NCI-H345 (cell line): Measurements from ENCODE around the gene ULK4.
"Not testable (repeated sequence)": the region's sequence is repeated elsewhere in the genome, so short reads cannot be mapped to it uniquely, and the experiment has no call there.

Source experiments
- DNase-seq: peaks from one replicate; lab custom pipeline; 2025; lab: John Stamatoyannopoulos, UW

The ULK4 gene

DNA sequence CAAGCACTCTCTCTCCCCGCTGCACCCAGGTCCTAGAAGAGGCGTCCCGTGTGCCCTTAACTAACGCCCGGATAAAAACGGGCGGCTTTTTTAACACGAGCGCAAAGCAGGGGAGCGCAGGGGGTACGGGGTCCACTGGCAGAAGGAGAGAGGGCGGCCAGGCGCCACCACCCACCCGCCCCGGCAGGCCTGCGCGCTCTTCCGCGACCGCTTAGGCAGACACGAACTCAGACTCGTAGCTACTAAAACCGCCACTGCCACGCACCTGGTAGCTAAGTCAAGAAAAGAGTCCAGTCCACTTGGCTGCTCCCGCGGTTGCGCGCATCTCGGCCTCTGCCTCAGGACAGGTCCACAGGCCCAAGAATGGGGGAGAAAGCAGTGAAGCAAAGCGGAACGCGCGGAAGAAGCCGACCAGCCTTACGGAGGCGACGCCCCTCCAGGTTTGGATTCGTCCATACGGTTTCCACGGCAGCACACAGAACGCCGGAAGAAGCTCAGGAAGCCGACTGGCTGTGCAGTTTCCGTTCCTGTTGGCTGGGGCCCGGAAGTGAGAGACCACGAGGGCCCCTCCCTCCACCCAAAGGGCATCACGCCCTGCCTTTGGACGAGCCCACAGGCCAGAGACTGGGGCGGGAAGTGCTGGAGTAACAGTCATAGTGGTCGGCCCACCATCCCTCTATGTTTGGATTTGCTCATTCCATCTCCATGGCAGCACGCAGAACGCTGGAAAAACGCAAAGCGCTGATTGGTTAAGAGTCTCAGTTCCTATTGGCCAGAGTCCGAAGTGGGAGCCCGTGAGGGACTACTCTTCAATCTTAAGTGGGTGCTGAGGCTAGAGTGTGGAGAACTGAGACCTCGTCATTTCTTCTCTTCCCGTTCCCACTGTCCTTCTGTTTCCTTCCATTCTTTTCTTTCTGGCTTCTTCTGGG, at the start of gene ULK4:
TSS of gene ULK4 (minus strand) at position 353 of the 929 bp plus-strand sequence. CDS start 7,344 bp downstream, outside the sequence.
- DNase-seq: peak; percentile 98

DNA sequence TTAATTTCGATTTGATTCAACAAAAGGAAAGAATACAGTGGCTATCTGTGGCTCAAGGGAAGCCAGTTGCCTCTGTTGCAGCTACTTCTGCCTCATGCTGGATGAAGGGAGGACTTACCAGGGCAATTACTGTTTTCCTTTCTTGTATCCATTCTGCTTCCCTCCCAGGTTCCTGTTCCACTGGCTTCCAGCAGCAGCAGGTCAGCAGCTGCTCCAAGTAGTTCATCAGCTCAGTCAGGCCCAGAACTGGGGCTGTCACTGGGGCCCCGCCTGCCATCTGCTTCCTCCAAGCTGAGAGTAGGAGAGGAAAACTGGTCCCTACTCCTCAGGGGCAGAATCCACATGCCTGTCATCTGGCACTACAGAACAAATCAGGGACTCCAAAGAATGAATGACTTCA, 48.6 kb upstream of the ULK4 start:
- DNase-seq: no peak

DNA sequence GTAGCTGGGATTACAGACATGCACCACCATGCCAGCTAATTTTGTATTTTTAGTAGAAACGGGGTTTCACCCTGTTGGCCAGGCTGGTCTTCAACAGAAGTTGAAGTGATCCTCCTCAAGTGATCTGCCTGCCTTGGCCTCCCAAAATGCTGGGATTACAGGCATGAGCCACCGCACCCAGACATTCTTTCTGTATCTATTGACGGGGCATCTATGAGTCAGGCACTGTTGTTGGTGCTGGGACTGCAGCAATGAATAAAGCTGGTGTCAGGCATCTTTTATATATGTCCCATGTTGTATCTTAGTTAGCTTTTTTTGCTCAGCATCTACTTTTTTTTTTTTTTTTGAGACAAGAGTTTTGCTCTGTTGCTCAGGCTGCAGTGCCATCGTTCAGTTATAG, 47.6 kb upstream of the ULK4 start:
- DNase-seq: no peak

DNA sequence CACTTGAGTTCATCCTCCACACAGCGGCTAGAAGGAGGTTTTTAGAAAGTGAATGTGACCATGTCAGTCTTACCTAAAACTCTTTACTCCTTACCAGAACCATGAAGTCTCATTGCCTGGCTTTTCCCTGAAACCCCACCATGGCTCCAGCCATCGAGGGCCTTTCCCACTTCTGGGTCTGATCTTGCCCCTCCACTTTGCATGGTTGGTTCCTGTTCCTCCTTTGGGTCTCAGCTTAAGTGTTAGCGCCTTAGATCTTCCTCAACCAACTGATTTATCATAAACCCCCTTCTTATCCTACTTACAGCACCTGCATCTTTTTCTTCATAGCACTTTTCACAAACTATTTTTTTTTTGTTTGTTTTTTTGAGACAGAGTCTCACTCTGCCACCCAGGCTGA, 45.9 kb upstream of the ULK4 start:
- no peak for DNase-seq

DNA sequence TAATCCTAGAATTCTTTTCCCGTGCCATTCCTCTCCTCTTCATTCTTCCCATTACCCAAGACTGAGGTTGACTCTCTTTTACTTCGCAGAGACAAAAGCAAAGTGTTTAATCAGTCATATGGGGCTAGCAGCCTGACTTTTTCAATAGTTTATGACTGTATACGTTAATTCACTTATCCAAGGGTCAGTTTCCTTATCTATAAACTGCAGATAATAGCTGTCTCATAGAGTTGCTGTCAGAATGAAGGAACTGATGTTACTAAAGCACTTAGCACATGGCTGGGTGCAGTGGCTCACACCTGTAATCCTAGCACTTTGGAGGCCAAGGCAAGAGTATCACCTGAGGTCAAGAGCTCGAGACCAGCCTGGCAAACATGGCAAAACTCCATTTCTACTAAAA, 43.5 kb upstream of the ULK4 start:
- DNase-seq: no peak

DNA sequence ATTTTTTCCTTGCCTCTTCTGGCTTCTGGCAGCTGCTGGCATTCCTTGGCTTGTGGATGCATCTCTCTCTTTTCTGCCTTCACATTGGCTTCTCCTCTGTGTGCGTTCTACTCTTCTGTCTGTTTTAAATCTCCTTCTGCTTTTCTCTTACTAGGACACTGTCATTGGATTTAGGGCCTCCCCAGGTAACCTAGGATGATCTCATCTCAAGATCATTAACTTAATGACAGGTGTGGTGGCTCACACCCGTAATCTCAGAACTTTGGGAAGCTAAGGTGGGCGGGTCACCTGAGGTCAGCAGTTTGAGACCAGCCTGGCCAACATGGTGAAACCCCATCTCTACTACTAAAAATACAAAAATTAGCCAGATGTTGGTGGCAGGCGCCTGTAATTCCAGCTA, 40.9 kb upstream of the ULK4 start:
- DNase-seq: no peak

DNA sequence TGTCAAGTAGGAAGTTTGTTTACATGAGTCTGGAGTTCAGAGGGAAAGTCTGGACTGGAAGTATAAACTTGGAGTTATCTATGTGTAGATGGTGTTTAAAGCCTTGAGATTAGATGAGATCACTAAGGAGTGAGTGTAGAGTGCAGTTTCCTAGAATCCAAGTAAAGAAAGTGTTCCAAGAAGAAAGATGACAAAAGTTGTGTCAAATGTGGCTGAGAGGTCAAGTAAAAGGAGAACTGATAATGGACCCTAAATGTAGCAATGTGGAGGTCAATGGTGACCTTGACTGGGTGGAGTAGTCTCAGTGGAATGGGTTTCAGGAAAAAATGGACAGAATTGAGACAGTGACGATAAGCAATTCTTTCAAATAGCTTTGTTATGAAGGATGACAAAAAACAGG, 39.9 kb upstream of the ULK4 start:
- no peak for DNase-seq

DNA sequence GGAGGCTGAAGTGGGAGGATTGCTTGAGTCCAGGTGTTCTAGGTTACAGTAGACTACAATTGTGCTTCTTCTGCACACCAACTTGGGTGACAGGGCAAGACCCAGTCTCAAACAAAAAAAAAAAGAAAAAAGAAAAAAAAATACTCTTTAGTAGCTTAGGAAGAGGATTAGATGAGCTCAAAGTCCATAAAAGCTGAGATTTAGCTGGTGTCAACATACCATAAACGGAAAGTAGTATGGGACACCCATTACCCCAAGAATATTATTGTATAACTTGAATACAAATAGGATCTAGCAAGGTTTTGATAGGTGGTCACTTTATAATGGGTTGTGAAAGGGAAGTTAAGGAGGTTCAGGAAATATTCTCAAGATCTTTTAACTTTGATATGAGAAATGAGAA, 38.0 kb upstream of the ULK4 start:
- no peak for DNase-seq

DNA sequence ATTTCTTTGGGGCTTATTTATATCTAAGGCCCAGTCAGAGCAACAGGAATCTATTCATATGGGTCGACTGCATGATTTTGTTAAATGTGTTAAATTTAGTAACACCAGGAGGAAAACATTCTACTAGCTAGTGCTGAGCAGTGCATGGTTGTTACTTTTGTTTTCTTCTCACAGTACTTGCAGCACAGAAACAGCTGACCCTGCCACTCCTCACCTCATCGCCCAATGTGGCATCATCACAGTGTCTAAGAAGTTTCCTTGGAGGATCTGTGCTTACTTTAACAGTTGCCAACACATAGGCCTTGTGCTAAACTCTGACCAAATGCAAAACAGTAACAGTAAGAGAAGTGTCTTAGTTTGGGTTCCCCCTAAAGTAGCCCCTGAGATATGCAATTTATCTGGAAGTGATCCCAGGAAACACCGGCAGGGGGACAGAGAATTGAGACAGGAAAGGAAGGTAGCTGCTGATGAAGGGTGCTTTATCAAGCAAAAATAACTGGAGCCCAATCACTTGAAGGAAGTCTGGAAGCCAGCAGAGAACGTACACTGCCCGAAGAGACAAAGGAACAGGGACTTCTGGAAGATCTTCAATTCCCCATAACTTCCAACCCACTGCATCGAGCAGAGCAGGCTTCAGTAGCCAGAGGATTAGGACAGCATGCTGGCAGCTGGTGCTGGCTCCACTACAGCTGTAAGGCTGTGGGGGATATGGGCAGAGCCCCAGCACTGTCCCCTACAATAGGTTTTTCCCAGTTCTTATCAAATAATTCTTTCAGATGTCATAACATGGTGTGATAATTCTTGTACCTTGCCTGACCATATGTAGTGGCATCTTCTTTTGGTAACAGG, 36.0 kb upstream of the ULK4 start:
- no peak for DNase-seq

DNA sequence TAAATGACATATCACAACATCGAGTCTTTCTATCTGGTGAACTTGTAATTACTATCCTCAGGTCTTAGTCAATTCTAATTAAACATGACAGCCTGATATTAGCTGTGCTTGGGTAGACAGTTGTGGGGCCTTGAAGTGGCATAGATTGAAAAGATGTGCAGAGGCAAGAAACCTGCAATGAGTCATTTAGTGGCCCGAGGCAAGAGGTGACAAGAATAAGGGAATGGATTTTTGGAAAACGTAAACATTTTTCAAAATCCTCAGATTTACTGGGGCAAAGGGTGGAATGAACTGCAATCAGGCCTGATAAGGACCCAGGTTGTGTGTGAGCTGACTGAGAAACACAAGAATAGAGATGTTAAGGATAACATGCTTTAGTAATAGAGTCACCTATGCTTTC, 29.5 kb upstream of the ULK4 start:
- DNase-seq: no peak

DNA sequence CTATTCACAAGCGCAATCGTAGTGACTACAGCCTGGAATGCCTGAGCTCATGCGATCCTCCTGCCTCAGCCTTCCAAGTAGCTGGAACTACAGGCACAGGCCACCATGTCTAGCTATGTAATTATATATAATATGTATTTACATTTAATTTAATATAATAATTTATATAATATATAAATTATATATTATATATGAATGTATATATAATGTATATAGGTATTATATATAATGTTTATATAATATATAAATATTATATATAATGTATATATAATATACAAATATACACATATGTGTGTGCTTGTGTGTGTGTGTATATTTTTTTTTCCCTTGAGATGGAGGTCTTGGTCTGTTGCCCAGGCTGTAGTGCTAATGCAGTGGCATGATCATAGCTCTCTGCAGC, 27.6 kb upstream of the ULK4 start:
- DNase-seq: no peak

DNA sequence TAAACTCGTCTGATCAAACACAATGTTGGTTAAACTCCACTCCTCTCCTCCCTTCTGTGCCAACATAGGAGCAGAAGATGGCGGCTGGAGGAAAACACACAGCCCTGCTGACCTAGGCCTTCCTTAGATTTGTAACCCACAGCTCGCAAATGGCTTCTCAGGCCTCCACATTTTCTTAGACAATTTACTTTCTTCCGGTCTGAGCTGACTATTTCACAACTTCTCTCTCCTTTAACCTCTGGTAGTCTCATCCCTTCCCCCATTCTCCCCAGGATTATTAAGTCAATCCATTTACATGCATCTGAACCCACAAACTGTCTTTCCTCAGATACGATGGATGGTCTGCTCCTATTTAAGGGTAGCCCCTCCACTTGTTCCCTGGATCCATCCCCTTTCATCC, 25.7 kb upstream of the ULK4 start:
- DNase-seq: no peak

DNA sequence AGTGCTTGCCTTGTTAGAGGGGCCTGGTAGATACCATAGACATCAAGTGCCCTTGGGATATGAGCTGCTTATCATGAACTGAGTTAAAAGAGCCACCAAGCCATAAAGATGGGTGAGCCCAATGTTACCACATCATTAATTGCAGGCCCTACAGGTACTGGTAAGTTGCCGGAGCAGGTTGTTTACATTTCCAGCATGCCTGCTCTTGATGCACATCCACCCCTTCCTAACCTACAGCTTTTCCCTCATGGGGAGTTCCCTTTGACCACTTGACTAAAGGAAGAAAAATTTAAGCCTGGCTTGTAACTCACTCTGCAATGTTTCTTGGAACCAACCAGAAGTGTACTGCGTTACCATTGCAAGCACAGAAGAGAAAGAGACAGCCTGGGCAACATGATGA, 24.7 kb upstream of the ULK4 start:
- DNase-seq: no peak

DNA sequence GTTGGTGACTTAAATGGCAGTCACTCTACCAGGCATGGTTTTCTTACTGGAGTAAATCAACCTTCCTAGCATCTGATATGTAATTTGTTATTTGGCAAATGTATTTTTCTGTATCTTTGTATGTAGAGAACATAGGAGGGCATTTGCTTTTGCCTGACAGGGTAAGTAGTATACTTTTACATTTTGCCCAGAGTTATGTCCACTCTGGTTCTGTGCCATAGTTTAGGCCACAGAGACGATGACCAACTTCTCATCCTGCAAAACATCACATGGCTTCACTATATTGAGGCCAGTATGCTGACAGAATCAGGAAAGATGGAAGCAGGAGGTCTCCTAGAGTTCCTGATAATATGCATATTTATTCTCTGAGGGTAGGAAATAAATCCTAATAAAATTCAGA, 23.1 kb upstream of the ULK4 start:
- no peak for DNase-seq

DNA sequence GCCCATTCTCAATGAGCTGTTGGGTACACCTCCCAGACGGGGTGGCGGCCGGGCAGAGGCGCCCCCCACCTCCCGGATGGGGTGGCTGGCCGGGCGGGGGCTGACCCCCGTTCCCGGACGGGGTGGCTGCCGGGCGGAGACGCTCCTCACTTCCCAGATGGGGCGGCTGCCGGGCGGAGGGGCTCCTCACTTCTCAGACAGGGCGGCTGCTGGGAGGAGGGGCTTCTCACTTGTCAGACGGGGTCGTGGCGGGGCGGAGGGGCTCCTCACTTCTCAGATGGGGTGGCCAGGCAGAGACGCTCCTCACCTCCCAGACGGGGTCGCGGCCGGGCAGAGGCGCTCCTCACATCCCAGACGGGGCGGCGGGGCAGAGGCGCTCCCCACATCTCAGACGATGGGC, 21.2 kb upstream of the ULK4 start:
- DNase-seq: not testable (repeated sequence)

DNA sequence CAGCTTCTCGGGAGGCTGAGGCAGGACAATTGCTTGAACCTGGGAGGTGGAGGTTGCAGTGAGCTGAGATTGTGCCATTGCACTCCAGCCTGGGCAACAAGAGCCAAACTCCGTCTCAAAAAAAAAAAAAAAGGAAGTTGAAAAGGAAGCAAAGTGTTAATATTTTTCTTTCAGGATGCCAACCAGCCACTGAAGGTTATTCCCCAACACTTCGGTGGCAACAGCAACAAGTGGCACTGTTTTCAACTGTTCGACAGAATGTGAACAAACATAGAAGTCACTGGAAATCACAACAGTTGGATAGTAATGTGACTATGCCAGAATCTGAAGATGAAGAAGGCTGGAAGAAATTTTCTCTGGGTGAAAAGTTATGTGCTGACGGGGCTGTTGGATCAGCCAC, 15.5 kb upstream of the ULK4 start:
- DNase-seq: not testable (repeated sequence)

DNA sequence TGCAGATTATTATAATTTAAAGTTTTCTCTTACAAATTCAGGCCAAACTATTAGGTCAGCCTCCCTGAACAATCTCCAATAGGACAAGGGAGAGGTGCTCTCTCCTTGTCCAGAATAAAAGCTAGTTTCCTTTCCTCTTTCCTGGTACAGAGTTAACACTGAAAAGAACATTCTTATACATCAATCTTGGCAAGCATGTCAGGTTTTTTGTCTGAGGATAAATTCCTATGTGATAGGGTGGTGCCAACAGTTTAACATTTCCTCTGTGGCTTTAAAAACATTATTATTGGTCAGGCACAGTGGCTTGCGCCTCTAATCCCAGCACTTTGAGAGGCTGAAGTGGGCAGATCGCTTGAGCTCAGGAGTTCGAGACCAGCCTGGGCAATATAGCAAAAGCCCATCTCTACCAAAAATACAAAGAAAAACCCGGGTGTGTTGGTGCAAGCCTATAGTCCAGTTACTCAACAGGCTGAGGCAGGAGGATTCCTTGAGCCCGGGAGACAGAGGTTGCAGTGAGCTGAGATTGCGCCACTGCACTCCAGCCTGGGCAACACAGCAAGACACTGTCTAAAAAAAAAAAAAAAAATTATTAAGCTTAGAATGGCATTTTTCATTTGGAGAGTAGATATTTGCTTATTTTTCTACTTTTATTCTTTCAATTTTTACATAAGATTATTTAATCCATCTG, 13.7 kb upstream of the ULK4 start:
- DNase-seq: no peak

DNA sequence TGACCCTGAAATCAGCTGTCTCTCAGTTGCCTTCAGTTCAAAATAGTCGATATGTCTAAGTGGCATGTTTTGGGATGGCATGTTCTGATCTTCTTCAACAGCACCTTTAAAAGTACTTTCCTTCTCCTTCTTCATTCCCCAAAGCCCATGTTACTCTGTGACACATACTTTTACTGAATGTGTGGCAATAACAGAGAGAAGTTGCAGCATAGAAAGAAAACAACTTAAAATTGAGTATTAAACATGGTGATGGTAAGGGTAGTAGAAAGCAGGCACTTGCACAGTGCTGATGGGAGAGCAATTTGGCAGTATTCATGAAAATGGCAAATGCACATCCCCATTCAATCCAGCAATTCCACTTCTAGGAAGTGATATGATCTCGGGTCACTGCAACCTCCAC, 12.3 kb upstream of the ULK4 start:
- DNase-seq: no peak

DNA sequence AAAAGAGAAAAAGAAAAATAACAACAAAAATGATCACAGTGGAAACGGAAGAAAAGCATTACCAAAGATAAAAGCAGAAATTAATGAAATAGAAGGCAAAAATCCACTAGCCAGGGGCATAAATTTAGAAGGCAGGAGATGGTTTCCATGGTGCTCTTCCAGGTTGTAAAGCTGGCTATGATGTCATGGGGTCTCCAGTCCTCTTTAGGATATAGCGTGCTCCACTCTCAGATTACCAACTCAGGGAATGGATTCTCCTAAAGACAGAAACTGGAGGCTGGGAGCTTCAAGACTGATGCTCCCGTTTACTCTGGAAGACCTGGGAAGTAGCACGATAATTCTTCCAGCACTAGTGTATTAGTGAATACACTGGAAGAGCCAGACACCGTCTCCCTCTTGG, 10.9 kb upstream of the ULK4 start:
- no peak for DNase-seq

DNA sequence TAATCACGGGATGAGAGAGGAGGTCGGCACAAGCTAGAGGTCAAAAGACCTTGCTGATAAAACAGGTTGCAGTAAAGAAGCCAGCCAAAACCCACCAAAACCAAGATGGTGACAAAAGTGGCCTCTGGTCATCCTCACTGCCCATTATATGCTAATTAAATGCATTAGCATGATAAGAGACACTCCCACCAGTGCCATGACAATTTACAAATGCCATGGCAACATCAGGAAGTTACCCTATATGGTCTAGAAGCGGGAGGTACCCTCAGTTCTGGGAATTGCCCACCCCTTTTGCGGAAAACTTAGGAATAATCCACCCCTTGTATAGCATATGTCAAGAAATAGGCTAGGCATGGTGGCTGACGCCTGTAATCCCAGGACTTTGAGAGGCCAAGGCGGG, 4.3 kb upstream of the ULK4 start:
- no peak for DNase-seq

DNA sequence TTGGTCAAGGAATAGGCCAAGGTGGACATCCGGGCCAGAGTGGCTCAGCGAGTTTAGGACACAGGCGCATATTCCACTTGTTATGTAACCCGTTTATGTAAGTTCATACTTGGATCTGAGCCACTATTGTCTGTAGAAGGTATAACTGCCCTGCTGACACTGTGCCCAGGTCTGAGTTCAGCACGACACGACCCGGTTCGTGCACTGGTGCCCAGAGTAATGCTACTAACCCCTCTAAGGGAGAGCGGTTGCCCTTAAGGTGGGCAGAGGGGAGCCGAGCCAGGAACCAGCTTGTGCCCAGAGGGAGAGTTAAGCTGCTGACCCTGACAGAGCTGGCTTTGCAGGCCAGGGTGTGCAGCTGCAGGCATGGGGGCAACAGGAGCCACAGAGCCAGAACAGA, 1.9 kb upstream of the ULK4 start:
- DNase-seq: no peak
